Ovary (tissue), 9 donors: ENCODE measurements around the gene GUF1. TPM values are rescaled to one million over a fixed set of nuclear protein-coding genes. Genes with fewer than 3 reads are reported as not detected.

Source experiments
- DNase-seq, 5 donors: peaks; one replicate each; pipeline ENCODE4 v3.0.0-alpha.2; 2019 to 2020
- H3K27ac ChIP-seq, 2 donors: fragments of 200-600 bp; one replicate each; pipeline versions ENCODE4 v1.5.1 to v1.8.0; 2019 to 2022
- H3K27me3 ChIP-seq: fragments of 200-600 bp; one replicate; pipeline ENCODE4 v1.8.0; 2022
- H3K36me3 ChIP-seq: fragments of 200-600 bp; sonication (generic); one replicate; pipeline ENCODE4 v1.5.1; 2019
- H3K4me1 ChIP-seq: one replicate; pipeline ENCODE4 v1.8.1; 2013; ENCODE audit warnings: mild to moderate bottlenecking, moderate library complexity; ENCODE audit not compliant: insufficient read depth
- H3K4me3 ChIP-seq: fragments of 200-600 bp; sonication (generic); one replicate; pipeline ENCODE4 v1.5.1; 2017
- H3K9me3 ChIP-seq, 2 donors: fragments of 200-600 bp in 1 of 2; sonication (generic) in 1 of 2; one replicate each; pipeline versions ENCODE4 v1.5.1 to v1.8.1; 2013 to 2019; ENCODE audit warnings: mild to moderate bottlenecking in 1 of 2, moderate library complexity in 1 of 2
- CTCF ChIP-seq, 3 donors: fragments of 450-650 bp in 2 of 3; fragments of 200-600 bp in 1 of 3; IDR thresholded peaks; one replicate each; pipeline versions ENCODE4 v1.5.1 to v1.8.0; 2016 to 2022; ENCODE audit warnings: antibody characterized with exemption in 3 of 3, mild to moderate bottlenecking in 1 of 3
- EP300 ChIP-seq: sonication (generic); formaldehyde crosslinking; IDR thresholded peaks from one replicate; pipeline ENCODE4 v1.6.1; 2017; ENCODE audit warnings: antibody characterized with exemption
- POLR2A ChIP-seq: fragments of 450-650 bp; IDR thresholded peaks from one replicate; pipeline ENCODE4 v1.6.1; 2017; ENCODE audit warnings: antibody characterized with exemption, mild to moderate bottlenecking, moderate library complexity
- WGBS, 3 donors: extraction: QIAGEN DNeasy Blood & Tissue Kit in 1 of 3; methylation state at CpG; one replicate each; pipeline versions ENCODE4 v1.1.5 to v1.1.7; 2013 to 2017; 5-methylcytosine and 5-hydroxymethylcytosine counted together
- intact Hi-C, 4 donors: fragments of 100-400 bp; cut with DNase I; formaldehyde crosslinking; loops; one replicate each; pipeline versions ENCODE4 v1.11.0 to v1.15.1; 2022 to 2023
- polyA plus RNA-seq, 2 donors: library from polyadenylated mRNA; stranded (reverse); fragments of 200-250 nt in 1 of 2; fragments of 350-450 nt in 1 of 2; fragmentation: Illumina TruSeq in 1 of 2; extraction: RNeasy Lipid Tissue Mini Kit (QIAGEN cat#74804) in 1 of 2; gene quantifications; one replicate each; pipeline ENCODE4 v1.2.3, GENCODE V29; 2013 to 2014
- total RNA-seq, 7 donors: library from RNA; depleted of rRNA in 2 of 7; stranded (reverse); fragments of >200 nt in 2 of 7; fragmentation: NEBNext Ultra II Directional in 3 of 7; extraction: Animal tissue kit (Norgen Biotek cat#: 25700) in 3 of 7; gene quantifications; one replicate each; pipeline versions ENCODE4 v1.1.0 to v1.2.4, GENCODE V29; 2016 to 2023
- donor health status: DM: no; HTN: no; CAD: no; lungs with moderate emphysema.
- donor health status: DM: no; HTN: no; CAD: no.
- donor health status: Bipolar disorder and iron deficiency.
- donor health status: DM: yes; HTN: yes; CAD: no.
- donor health status: DM: no; HTN: no; CAD: no.
- donor health status: DM: yes; HTN: yes; CAD: no.

Gene GUF1
- total and polyA plus RNA-seq, 9 donors, result 7.3 to 20.9 (median 12.7) TPM

DNA sequence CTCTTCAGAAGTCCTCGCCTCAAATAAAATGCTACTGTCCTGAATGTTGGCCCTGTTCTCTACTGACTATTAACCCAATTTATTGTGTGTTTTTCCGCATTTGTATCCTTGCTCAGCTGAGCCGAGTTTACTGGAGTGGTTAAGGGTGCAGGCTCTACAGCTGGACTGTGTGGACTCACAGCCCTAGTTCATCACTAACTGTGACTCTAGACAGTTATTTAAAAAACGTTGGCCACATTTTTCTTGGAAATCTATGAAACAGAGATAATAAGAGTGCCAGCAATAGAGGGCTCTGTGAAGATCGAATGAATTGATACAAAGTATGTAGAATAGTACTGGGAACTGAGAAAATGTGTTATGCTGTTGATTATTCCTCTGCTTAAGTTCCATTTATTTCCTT, 2.9 kb upstream of the GUF1 start:
- intact Hi-C loops, result no loop called here

GRCh38 chr4:44679060-44679459, 840 bp downstream of the GUF1 start:
- Histone ChIP-seq H3K27ac (peak overlapping the region; percentile 71 to 78), H3K27me3 (no peaks in the 10 kb centered on the region), H3K36me3 (no peaks in the 10 kb centered on the region), H3K4me3 (peak overlapping the region; percentile 90), H3K4me1 (no peaks in the 10 kb centered on the region), H3K9me3 (no peaks in the 10 kb centered on the region)
- no peak for DNase-seq
- intact Hi-C loops, result no loop called here
- TF ChIP-seq EP300 (no peak), CTCF (IDR thresholded peaks at IDR 0.05) (no peak), POLR2A (no peak)
- WGBS, 3 donors, result 1 to 5% (median 2%) methylated on average over 3 of the region's 3 CpGs

More for the DNA sequence above, 2.9 kb upstream of the GUF1 start:
- H3K4me3 ChIP-seq, result no peak overlapping the region
- WGBS, 3 donors, result 58 to 75% (median 73%) methylated on average over 5 of the region's 5 CpGs
- TF ChIP-seq CTCF (IDR thresholded peaks at IDR 0.05), result no peak
- TF ChIP-seq EP300, result no peak
- no peak overlapping the region for H3K27ac ChIP-seq
- no peak for DNase-seq
- H3K36me3 ChIP-seq, result no peaks in the 10 kb centered on the region
- no peaks in the 10 kb centered on the region for H3K27me3 ChIP-seq
- no peaks in the 10 kb centered on the region for H3K4me1 ChIP-seq
- no peaks in the 10 kb centered on the region for H3K9me3 ChIP-seq

DNA sequence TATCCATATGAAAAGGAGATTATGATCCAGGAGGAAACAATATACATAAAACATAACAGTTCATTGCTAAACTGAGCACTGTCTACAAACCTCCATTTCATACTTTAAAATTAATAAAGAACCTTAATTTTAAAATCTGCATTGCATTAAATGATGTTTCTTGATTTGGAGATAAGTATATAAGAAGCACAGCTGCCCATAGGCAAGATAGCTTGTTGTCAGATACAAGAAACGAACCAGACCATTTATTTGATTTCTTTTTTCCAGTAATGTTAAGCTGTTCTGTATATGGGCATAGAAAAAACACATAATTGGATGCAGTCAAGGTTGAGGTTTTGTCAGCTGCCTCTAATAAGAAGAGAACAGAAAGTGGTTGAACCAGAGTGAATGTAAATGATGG, 6.4 kb downstream of the GUF1 start:
- intact Hi-C loops, result no loop called here
- DNase-seq, result no peak
- no peaks in the 10 kb centered on the region for H3K4me1 ChIP-seq
- H3K36me3 ChIP-seq, result no peaks in the 10 kb centered on the region
- H3K4me3 ChIP-seq, result no peak overlapping the region
- no peak overlapping the region for H3K27ac ChIP-seq
- no peaks in the 10 kb centered on the region for H3K27me3 ChIP-seq
- no peaks in the 10 kb centered on the region for H3K9me3 ChIP-seq
- 82 to 98% (median 95%) methylated on average over 1 of the region's 1 CpG for WGBS, 3 donors
- no peak for TF ChIP-seq POLR2A
- TF ChIP-seq CTCF (IDR thresholded peaks at IDR 0.05), result no peak
- TF ChIP-seq EP300, result no peak

DNA sequence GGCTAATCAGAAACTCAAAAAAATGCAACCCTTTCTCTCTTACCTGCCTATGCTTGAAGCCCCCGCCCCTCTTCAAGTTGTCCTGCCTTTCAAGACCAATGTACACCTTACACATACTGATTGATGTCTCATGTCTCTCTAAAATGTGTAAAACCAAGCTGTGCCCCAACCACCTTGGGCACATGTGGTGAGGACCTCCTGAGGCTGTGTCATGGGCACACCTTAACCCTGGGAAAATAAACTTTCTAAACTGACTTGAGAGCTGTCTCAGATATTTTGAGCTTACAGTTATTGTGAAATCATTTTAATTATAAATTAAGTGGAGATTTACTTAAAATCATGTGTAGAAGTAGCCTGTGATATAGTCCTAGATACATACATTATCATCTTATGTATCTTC, 22.2 kb downstream of the GUF1 start:
- H3K4me3 ChIP-seq, result no peak overlapping the region
- TF ChIP-seq POLR2A, result no peak
- no peak for TF ChIP-seq CTCF (IDR thresholded peaks at IDR 0.05)
- TF ChIP-seq EP300, result no peak
- intact Hi-C loops, result no loop called here
- H3K27ac ChIP-seq, result no peak overlapping the region
- no peaks in the 10 kb centered on the region for H3K9me3 ChIP-seq
- no peaks in the 10 kb centered on the region for H3K27me3 ChIP-seq
- H3K4me1 ChIP-seq, result no peaks in the 10 kb centered on the region
- 94 to 98% (median 96%) methylated on average over 1 of the region's 1 CpG for WGBS, 3 donors
- DNase-seq, result no peak
- no peaks in the 10 kb centered on the region for H3K36me3 ChIP-seq

GRCh38 chr4:44701037-44701436, 22.8 kb downstream of the GUF1 start:
- WGBS, 3 donors, result 71 to 83% (median 80%) methylated on average over 2 of the region's 2 CpGs
- no peaks in the 10 kb centered on the region for H3K9me3 ChIP-seq
- H3K27me3 ChIP-seq, result no peaks in the 10 kb centered on the region
- no peak for DNase-seq
- H3K36me3 ChIP-seq, result no peaks in the 10 kb centered on the region
- H3K27ac ChIP-seq, result no peak overlapping the region
- TF ChIP-seq CTCF (IDR thresholded peaks at IDR 0.05) (no peak), POLR2A (no peak), EP300 (no peak)
- H3K4me1 ChIP-seq, result no peaks in the 10 kb centered on the region
- no peak overlapping the region for H3K4me3 ChIP-seq
- intact Hi-C loops, result no loop called here
